Loucy (cell line): Measurements from ENCODE around the gene NOL12.

Source experiments
- EZH2phosphoT487 ChIP-seq: fragments of 200-600 bp; IDR thresholded peaks from 2 replicates; pipeline ENCODE4 v1.6.1; 2018; ENCODE audit warnings: antibody characterized with exemption, mild to moderate bottlenecking, moderate library complexity, borderline replicate concordance
- TF ChIP-seq, protein P1 (sequence below): fragments of 200-600 bp; sonication (generic); conservative IDR thresholded peaks from 2 replicates; pipeline ENCODE4 v1.5.1; 2014; ENCODE audit warnings: mild to moderate bottlenecking, antibody characterized with exemption, low read length

DNA sequence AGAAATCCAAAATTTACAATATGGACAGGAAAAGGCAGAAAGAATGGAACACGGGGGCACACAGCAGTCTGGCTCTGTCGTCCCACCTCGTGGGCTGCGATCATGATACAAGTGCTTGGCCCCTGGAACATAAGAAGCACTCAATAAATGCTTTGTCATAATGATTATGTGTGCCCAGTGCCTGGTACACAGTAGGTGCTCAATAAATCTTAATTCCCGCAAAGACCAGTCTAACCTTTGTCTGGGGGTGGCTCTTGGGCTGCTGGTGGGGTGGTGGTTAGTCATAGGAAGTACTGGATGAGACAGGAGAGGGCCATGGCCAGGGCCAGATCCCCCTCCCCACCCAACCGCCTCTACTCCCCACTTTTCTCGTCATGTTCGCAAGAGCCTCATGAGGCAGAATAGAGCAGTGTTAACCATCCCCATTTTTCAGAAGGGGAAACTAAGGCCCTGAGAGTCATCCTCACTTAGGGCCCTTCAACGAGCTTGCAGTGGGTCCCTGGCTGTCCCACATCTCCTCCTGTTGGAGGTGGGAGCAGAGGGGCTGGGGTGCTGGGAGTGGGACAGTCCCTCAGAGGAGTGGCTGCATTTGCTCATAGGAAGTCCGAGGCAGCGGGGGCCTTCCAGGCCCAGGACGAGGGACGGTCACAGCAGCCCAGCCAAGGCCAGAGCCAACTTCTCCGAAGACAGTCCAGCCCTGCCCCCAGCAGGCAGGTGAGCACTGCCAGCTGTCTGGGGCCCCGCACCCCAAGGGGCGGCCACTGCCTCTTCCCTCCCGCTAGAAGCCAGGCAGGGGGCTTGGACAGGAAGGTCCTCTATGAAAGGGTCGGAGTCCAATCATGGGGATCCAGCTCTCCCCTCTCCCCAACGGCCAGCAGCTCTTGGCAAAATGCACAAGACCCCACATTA is 46.8 kb downstream of the NOL12 start:
- TF ChIP-seq, protein P1, sequence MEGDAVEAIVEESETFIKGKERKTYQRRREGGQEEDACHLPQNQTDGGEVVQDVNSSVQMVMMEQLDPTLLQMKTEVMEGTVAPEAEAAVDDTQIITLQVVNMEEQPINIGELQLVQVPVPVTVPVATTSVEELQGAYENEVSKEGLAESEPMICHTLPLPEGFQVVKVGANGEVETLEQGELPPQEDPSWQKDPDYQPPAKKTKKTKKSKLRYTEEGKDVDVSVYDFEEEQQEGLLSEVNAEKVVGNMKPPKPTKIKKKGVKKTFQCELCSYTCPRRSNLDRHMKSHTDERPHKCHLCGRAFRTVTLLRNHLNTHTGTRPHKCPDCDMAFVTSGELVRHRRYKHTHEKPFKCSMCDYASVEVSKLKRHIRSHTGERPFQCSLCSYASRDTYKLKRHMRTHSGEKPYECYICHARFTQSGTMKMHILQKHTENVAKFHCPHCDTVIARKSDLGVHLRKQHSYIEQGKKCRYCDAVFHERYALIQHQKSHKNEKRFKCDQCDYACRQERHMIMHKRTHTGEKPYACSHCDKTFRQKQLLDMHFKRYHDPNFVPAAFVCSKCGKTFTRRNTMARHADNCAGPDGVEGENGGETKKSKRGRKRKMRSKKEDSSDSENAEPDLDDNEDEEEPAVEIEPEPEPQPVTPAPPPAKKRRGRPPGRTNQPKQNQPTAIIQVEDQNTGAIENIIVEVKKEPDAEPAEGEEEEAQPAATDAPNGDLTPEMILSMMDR: no peak
- no peak for TF ChIP-seq EZH2phosphoT487
